Ureter (tissue), 1 donor: Measurements from ENCODE around the gene ATP6V1G1. TPM values are rescaled to one million over a fixed set of nuclear protein-coding genes. Genes with fewer than 3 reads are reported as not detected.
A peak's percentile ranks its signal among the peaks of the same experiment; 100 is the strongest.
"Not testable (repeated sequence)": the region's sequence is repeated elsewhere in the genome, so short reads cannot be mapped to it uniquely, and the experiment has no call there.

ENCODE experiments used
- DNase-seq: peaks from one replicate; pipeline ENCODE4 v3.0.0-alpha.2; 2020; ENCODE audit warnings: low spot score
- total RNA-seq: library from RNA; stranded (reverse); gene quantifications from one replicate; pipeline ENCODE4 v1.2.4, GENCODE V29; 2023
- donor health status: DM: yes; HTN: yes; CAD: no.

Gene ATP6V1G1, protein sequence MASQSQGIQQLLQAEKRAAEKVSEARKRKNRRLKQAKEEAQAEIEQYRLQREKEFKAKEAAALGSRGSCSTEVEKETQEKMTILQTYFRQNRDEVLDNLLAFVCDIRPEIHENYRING
- total RNA-seq, result 136 TPM

DNA sequence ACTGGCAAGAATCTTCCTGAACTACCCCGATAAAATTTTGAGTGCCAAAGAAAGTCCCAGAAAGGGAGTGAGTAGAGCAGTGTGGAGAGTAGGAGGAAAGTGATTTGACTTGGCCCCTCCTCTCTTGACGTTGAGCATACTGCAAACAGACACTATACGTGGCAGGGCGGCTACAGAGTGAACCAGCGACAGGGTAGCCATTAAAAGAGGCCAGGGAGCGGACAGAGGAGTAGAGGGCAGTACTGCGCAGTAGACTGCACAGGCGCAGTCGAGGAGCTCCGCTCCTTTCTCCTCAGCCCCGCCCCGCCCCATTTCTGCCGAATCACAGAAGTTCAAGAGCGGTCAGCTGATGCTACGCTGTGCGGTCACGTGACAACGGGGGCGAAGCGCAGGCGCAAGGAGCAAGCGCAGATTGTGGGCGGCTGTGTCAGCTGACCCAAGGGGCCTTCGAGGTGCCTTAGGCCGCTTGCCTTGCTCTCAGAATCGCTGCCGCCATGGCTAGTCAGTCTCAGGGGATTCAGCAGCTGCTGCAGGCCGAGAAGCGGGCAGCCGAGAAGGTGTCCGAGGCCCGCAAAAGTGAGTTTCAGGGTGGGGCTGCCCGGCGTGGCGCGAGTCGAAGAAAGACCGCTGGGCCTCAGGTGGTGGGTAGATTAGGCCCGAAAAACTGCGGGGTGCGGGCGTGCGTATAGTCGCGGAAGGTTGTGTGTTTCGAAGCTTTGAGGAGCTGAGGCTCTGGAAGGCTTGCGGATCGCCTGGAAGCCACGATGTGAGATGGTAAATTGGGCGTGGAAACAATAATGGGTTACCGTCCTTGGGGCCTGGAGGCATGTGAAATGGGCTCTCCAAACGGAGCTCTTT, at the start of gene ATP6V1G1:
Gene ATP6V1G1 (plus strand): TSS at position 425 of the 858 bp plus-strand sequence. CDS start 70 bp downstream, at position 495.
- peak; percentile 100 for DNase-seq

DNA sequence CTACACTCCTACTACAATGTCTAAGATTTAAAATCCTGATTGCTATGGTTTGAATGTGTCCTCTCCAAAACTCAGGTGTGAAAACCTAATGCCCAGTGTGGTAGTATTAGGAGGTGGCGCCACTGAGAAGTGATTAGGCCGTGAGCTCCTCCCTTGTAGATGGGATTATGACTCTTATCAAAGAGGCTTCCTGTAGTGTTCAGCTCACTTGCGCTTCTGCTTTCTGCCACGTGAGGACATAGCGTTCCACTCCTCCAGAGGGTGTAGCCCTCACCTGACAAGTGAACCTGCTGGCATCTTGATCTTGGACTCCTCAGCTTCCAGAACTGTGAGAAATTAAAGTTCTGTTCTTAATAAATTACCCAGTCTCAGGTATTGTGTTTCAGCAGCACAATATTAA, 49.3 kb upstream of the ATP6V1G1 start:
- DNase-seq, result no peak

DNA sequence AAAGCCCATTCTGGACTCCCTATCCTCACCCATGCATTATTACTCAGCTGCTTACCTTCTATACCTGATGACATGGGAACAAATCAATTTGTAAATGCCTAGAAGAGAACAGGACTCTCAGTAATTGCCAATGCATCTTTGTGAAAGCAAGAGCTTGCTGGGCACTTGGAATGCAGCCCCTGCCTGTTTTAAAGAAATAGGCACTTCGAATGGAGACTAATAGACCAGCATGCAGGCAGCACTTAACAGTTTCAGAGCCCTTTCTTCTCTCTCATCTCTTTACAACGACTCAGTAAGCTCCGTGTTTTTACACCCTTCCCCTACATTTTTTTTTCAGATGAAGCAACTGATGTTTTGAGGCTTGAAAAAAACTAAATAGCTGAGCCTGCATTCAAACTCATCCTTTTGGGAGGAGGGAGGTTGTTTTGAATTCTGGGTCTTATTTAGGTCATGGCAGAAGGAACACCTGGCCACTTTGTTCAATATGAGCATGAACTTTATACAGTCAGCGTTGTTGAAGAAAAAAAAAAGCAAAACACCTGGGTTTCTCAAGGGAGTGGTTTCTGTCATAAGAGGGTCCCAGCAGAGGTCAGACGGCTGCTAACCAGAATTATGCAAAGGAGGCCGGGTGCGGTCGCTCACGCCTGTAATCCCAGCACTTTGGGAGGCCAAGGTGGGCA, 47.7 kb upstream of the ATP6V1G1 start:
- no peak for DNase-seq

DNA sequence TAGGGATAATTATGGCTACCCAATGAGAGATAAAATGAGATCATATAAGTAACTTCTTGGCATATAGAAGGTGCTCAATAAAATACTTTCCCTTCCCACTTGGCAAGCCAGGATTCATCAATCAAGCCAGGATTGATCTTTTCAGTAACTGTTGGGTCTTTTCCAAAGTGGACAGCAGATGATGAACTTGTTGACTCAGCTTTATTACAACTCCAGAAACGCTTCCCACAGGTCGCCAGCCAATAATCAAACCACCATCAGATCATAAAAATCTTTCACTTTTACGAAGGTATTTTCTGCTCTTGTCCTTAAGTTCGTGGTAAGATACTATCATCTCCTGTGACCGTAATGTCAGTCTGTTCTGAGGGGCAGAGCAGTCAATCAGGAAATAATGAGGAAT, 42.5 kb upstream of the ATP6V1G1 start:
- DNase-seq, result no peak

DNA sequence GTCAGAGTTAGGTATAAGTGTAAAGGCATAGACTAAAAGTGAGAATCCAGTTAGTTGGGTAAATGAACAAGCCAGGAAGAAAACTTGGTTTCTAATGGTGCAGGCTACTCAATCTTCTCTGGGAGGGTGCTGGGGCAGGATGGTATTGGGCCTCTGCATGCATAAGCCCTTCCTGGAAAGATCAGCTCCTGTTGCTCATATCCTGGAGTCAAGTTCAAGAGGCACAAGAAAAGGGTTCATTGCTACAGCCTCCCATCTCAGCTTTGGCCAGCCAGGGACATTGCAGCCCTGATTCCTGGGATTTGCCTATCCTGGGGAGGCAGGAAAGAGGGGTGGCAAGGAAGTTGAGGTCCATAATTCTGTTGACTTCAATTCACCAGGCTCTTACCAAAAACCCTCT, 40.7 kb upstream of the ATP6V1G1 start:
- no peak for DNase-seq

DNA sequence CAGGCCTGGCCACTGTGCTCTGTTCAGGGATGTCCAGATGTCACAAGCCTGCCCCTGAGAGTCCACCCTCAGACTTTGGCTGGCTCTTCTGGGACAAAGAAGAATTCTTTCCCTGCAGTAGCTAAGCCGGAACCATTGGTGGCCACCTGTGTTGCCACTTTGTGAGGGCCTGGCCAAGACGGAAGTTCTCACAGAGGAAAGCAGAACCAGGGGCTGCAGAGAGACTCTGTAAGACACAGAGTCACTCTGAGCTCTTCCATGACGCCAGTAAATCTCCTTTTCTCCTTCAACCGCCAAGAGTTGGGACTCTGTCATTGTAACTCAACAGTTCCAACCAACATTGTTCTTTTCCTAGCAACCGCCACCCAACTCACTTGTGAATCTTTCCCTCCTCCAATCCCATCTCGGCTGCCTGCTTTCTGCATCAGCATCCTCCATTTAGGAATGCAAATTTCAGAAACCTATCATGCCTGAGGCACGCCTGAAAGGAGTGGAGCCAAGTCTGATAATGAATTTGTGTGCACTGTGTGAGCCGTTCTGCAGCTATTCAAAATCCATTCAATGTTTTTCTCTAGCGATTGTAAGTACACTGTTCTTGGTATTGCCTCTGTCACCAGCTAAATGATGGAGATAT, 37.8 kb upstream of the ATP6V1G1 start:
- no peak for DNase-seq

DNA sequence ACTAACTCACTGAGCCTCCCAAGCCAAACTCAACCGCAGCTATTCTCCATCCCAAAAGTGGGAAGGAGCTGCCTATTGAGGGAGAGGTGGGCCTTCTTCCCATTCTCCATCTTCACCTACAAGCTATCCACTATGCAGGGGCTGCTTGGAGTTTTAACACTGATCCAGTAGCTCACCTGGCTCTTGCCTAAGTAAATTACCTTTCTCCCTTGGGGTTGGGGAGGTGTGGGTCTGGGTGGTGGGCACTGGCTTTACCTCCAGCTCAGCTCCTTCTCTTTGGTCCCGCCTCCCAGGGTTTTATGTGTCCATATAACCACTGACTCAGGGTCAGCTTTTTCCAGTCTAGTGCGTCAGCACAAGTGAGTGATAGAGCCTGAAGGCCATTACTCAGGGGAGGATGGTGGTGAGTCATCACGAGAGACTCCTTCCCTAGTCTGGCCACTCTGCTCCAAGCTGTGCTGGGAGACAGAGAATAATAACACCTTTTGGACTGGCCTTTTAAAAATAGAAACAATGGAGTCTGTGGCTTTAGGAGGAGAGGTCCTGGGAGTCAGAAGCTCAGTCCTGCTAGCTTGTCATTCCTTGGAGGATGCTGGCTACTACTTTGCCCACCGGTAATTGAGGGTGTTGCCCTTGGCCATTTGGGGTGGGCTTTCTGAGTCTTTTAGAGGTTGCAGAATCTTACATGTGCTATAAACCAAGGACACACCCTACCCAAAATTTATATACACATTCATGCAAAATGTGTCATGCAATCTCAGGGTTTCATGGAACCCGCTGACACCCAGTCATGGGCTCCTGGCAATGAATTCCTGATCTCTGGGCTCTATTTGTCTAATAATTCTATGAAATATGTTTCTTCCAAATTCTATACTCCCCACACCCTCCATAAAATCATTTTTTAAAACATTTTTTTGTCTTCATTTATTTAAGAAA, 35.6 kb upstream of the ATP6V1G1 start:
- DNase-seq, result peak; percentile 61

DNA sequence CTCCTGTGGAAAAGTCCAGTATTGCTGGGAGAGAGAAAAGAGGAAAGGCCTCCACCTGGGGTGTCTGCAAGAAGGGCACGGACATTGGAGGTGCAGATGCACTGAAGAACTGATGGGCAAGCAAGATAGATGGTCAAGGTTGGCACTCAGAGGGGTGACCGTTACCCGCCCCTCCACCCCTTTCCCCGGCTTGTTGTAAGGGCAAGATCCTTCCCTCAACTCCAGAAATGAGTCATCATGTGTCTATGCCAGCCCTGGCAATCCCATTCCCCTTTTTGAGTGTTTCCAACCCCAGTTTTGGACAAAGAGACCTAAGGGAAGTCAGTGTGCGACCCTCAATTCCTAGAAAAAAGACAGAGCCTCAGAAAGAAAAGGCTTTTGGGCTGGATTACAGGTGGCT, 34.9 kb upstream of the ATP6V1G1 start:
- no peak for DNase-seq

DNA sequence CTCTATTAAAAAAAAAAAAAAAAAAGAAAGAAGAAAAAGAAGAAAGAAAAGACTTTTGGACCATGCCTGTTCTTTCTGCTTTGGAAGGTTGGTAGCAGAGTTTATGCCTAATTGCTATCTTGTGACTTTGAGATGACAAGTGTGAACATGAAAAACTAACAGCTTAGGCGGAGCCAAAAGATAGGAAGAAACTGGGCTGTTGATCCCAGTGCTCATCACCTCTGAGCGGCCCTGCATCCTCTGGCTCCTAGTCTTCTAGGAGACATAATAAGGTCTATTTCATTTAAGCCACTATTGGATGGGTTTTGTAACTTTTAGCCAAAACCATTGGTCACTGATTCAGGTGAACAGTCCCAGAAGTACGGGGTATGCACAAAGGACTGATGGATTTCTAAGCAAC, 34.4 kb upstream of the ATP6V1G1 start:
- DNase-seq, result no peak

DNA sequence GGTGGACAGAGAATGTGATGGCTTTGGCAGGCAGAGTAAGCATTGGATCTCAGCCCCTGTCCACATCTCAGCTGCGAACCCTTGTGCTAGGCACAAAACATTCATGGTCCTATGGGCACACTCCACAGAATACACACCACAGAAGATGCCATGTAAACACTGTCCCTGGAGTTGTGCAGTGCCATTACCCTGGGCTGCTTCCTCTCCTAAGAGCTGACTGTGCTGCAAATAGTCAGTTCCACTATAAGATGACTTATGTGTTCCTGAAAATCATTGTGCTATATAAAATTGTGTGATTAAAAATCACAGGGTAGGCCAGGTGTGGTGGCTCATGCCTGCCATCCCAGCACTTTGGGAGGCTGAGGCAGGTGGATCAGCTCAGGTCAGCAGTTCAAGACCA, 31.9 kb upstream of the ATP6V1G1 start:
- DNase-seq, result no peak

DNA sequence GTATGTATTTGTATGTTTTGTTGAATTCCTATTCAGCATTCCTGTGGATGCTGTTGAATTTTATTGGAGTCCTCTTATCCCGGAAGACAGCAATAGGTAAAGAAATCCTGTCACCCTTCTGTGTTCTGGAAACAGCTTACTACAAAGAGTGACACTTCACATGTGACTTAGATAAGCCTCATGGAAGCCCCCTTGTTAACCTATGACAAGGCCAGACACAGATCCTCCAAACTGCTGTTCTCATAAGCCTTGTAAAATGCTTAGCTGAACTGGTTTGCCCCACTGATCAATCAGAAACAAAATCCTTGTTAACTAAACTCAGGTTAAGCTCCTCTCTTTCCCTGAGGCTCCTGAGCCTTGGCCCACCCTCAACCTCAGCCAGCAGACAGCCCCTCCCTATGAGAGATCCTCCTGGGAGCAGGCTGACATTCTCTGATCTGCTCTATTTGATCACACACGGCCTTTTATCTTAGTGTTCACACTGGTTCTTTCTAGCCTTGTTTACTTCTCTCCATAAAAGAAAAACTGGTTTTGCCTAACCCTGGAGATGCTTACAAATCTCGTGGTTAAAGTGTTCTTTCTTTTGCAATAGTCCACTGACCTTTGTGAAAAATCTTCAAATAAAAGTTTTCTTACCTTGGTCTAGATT, 29.4 kb upstream of the ATP6V1G1 start:
- peak; percentile 32 for DNase-seq

DNA sequence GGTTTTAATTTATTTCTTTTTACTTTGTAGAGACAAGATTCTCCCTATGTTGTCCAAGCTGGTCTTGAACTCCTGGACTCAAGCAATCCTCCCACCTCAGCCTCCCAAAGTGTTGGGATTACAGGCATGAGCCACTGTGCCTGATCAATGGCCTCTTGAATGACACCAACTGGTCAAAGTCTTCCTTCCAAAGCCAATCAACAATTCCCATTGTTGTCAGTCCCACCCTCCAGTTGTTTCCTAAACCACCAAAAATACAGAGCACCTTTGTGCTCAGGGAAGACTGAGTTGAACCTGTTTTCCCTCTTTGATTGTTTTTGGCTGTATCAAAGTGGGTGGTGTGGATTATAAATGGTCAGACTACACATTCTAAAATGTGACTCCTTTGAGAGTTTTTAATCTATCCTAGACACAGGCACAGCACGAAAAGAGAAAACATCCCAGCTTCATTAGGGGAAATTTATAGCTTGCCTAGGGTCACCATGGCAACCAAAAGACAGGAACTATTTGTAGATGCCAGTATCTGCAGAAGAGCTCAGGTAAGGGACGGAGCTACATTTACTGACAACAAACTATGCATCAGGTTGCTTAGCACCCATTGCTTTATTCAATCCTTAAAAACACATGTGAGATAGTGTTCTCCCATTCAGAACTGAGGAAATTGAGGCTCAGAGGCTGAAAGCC, 27.6 kb upstream of the ATP6V1G1 start:
- no peak for DNase-seq

DNA sequence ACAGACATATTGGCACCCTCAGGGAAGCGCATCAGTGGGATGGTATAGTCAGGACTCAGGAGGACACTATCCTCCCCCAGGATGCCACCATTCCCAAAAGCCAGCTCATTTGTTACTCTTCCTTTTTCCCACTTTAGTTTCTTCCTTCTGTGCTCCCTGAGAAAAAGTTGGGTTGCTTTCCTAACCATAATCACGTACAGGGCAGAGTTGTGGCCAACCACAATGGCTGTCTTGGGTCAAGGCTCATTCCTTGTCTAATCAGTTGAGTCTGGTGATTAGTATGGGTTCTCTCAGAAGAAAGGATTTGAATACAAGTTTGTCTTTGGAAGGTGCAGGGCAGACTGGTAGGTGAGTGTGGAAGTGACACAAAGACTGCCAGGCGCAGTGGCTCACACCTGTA, 26.6 kb upstream of the ATP6V1G1 start:
- DNase-seq, result no peak

DNA sequence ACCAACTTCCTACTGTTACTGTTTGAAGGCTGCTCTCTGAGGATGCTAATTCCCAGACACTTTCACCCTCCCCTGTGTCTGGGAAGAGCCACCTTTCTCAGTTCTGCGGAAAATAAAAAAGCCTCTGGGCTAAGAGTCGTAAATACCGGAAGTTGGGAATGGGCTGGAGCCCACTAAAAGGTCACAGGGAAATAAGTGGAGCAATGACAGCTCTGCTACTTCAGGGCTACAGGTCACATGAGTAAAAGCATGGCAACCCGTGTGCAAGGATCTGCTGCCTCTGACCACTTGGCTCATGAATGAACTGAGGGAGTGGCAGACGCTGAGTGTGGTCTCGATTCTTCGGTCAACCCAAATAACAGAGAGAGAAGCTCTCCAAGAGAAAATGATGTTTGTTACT, 25.8 kb upstream of the ATP6V1G1 start:
- no peak for DNase-seq

DNA sequence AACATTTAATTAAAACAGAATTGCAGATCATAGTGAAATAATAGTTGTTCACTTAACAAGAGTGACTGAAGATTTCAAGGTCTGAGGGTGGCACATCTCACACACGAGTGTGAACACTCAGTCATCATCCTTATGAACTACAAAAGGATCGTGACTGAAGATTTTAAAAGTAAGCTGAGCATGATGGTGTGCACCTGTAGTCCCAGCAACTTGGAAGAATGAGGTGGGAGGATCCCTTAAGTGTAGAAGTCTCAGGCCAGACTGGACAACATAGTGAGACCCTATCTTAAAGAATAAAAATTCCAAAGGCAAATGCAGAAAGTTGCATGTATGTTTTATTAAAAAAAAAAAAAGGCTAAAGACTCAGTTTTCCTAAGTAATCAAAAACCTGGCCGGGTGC, 22.4 kb upstream of the ATP6V1G1 start:
- DNase-seq, result no peak

DNA sequence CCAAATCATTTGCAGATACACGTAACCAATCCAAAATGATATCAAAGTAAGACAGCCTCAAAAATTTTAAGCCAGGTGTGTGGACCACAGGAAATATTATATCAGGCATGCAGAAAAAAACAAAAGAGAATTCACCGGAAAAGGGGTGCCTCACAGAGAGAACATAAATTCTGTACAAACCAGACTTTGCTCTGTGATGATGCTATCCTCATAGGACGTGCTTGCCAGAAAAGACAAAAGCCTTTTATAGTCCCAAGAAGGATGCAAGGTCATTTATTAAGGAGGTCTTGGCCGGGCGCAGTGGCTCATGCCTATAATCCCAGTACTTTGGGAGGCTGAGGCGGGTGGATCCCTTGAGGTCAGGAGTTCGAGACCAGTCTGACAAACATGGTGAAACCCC, 16.8 kb upstream of the ATP6V1G1 start:
- no peak for DNase-seq

DNA sequence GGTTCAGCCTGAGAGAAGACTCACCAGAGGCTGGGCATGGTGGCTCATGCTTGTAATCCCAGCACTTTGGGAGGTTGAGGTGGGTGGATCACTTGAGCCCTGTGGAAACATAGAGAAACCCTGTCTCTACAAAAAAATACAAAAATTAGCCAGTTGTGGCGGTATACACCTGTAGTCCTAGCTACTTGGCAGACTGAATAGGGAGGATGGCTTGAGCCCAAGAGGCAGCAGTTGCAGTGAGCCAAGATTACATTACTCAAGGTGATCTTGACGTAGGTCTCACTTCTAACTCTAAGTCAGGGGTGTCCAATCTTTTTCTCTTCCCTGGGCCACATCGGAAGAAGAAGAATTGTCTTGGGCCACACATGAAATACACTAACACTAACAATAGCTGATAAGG, 16.2 kb upstream of the ATP6V1G1 start:
- no peak for DNase-seq

DNA sequence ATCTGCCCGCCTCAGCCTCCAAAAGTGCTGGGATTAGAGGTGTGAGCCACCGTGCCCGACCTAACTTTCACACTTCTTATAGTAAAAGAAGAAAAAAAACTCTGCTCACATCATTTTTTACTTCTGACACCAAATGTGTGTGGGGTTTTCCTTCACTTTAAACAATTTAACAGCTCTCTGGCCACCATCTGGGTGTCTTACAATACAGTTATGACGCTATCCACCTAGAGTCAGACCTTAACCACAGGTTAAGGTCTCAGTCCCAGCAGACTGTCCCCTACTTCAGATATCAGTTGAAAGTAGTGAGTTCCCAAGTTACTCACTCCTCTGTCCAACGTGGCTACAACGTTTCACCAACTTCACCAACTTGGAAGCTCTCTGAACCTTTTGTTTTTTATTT, 15.4 kb upstream of the ATP6V1G1 start:
- DNase-seq, result no peak

DNA sequence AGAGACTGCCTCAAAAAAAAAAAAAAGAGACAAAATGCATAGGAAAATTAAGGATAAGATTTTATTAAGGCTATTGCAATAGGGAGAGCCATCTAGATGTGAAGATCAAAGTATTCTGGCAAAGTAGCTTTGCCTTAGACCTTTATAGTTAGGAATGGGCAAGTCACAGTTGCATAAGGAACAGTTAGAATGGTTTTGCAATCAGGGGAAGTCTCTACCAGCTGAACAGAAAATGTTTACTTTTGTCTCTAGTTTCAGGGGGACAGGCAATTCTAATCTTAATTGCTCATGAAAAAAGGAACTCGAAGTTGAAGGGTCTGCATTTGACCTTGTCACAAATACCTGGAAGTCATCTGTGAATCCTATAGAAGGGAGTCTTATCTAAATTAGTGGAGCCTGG, 13.1 kb upstream of the ATP6V1G1 start:
- no peak for DNase-seq

DNA sequence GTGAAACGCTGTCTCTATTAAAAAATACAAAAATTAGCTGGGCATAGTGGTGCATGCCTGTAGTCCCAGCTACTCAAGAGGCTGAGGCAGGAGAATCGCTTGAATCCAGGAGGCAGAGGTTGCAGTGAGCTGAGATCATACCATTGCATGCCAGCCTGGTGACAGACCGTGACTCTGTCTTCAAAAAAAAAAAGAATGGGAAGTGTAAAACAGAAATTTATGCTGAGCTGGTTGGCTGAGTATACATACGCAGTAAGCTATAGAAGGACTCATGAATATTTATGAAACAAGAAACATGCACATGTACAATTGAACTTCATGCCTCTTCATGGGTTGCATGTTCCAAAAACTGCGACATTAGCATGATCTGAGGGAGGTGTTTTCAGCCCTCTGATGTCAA, 10.8 kb upstream of the ATP6V1G1 start:
- DNase-seq, result not testable (repeated sequence)
